GM10847 (cell line): ENCODE measurements around the gene NFKBIA.

Experiments
- POLR2A ChIP-seq: IDR thresholded peaks from 2 replicates; pipeline ENCODE4 v1.6.1; 2011; ENCODE audit not compliant: insufficient read length; ENCODE audit errors: extremely low read depth

NFKBIA gene

GRCh38 chr14:35400648-35401421 is 3.7 kb downstream of the NFKBIA start:
- no peak for TF ChIP-seq POLR2A

- no peak for TF ChIP-seq POLR2A
These were observed 5.2 kb downstream of the NFKBIA start for GRCh38 chr14:35399083-35399937.

- TF ChIP-seq POLR2A, result no peak
These were observed 6.4 kb downstream of the NFKBIA start for GRCh38 chr14:35398071-35398584.

- no peak for TF ChIP-seq POLR2A
These were observed 9.3 kb downstream of the NFKBIA start for GRCh38 chr14:35395283-35395682.

- TF ChIP-seq POLR2A, result no peak
These were observed 10.1 kb downstream of the NFKBIA start for GRCh38 chr14:35394326-35395013.

- TF ChIP-seq POLR2A, result no peak
These were observed 10.7 kb downstream of the NFKBIA start for GRCh38 chr14:35393826-35394225.

GRCh38 chr14:35392103-35392502 is 12.4 kb downstream of the NFKBIA start:
- no peak for TF ChIP-seq POLR2A

- no peak for TF ChIP-seq POLR2A
These were observed 13.2 kb downstream of the NFKBIA start for GRCh38 chr14:35391388-35391710.

- no peak for TF ChIP-seq POLR2A
These were observed 13.8 kb downstream of the NFKBIA start for GRCh38 chr14:35390577-35391387.

GRCh38 chr14:35389315-35389667 is 15.3 kb downstream of the NFKBIA start:
- no peak for TF ChIP-seq POLR2A

GRCh38 chr14:35388656-35389314 is 15.8 kb downstream of the NFKBIA start:
- TF ChIP-seq POLR2A, result no peak

GRCh38 chr14:35387713-35388579 is 16.6 kb downstream of the NFKBIA start:
- TF ChIP-seq POLR2A, result no peak

GRCh38 chr14:35387219-35387618 is 17.3 kb downstream of the NFKBIA start:
- no peak for TF ChIP-seq POLR2A
